Right hindlimb (tissue), 1 donor: ENCODE results near the gene HOXA6.

Source experiments
- DNase-seq: peaks from one replicate; pipeline ENCODE4 v3.0.0-alpha.2; 2018

Gene HOXA6

DNA sequence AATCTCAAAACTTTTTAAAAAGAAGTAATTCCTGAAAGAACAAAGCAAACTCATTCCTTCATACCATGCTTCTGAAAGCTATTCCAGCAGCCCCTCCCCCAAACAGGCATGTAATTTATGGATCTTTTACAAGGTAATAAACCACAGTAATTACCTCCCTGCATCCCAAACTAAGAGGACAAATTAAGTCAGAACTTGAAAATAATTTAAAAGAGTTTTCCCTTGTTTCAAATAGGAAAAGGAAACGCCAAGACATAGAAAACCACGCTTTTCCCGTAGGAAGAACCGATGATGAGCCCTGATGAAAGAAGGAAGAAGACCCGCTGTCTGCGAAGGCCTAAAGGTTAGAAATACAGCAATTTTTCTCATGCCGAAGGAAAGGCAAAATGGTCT lies 25.9 kb downstream of the HOXA6 start:
- no peak for DNase-seq

DNA sequence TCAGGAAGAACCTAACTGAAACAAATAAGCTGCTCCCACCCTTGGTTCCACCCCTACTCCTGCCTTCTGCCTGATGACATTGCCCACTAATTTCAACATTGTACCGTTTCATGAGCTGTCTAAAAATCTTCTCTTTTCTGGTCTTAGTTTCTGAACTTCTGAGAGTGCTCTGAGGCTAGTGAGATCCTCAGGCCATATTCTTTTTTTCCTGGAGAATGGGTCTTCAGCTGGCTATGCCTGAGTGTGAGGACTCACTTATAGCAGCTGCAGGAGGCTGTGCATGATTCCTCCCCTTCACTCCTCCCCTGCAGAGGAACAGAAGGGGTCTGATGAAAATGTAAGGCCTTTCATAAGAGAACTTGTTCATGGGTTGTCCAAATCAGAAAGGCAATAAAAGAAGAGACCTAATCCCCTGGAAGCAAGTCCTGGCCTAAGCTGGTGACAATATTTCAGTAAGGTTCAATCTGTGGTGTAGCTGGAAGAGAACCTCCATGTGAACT lies 28.1 kb downstream of the HOXA6 start:
- DNase-seq, result no peak

DNA sequence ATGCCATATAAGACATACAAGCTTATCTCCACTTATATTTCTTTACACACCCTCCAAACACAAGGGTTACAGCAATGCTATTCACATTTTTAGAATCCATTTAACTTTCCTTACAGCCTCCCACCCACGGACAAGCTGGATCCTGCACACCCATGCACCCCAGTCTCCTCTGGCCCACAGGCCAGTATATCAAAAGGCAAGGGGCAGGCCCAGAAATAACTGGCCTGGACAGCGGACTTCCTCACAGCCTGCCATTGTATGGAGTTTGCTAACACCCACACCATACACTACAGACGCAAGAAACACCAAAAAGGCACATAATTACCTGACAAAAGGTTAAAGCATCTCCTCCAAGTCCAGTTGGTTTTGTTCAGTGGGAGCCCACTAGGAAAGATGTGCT lies 29.0 kb downstream of the HOXA6 start:
- no peak for DNase-seq

DNA sequence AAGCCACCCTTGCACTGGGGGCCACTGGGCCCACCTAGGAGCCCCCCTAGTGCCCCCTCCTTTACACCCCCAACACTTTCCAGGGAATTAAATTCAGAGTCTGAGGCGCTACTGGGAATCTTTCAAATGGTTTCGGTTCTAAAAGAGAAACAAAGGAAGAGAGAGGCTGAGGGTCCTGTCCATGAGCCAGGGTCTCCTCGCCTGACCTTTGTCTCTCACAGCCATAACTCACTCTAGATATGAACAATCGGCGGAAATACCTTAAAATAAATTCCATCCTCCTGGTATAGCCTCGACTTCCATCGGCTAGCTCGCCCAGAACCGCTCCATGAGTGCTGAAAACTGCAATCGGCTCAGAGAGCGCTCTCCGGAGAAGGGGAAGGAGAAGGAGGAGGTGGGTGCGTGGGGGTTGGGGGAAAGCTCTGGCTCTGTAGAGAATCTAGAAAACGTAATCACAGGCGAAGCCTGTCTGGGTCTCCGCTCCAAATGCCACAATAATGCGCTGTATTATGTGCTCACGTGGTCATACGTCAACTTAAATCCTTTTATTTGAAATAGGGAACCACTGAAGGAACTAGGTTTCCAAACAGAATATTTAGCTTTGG lies 29.6 kb downstream of the HOXA6 start:
- DNase-seq, result peak; percentile 23

DNA sequence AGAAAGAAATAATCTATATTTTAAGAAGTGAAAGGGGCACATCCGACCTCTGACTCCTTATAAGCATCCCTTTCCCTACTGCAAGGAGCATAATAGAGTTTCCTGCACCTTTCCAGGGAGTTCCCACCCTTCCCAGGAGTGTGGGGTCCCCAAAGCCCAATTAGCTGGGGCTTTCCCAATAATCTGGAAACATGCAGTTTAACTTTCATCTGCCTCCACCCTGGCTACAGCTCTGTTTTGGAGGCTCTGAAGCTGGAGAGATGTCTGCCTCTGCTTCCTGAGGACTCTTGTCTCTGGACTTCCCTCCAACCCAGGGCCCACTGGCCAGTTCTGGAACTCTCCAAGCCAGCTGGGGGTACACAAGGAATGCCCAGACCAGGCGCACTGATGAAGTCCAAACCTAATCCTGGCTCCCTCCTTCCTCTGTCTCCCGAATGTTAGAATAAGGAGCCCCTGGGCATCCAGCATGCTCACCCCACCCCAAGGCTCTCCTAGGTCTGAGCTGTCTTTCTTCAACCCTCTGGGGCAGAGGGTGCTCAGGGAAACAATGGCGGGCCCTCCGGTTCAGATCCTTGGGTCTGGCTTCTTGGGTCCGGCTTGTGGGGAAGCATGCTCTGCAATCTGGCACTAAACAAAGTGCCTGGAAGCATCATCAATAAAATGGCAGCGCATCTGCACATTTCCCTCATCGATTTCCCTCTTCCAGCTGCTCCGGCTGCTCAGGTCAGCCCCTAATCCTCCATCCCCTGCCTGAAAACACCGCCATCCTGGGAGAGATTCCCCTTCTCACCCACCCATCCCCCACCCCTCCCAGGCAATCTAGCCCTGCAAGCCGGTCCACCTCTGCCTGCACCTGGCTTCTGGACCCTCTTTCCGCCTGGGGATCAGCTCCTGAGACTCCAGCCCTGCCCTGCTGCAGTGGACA lies 30.4 kb downstream of the HOXA6 start:
- DNase-seq, result peak; percentile 23

DNA sequence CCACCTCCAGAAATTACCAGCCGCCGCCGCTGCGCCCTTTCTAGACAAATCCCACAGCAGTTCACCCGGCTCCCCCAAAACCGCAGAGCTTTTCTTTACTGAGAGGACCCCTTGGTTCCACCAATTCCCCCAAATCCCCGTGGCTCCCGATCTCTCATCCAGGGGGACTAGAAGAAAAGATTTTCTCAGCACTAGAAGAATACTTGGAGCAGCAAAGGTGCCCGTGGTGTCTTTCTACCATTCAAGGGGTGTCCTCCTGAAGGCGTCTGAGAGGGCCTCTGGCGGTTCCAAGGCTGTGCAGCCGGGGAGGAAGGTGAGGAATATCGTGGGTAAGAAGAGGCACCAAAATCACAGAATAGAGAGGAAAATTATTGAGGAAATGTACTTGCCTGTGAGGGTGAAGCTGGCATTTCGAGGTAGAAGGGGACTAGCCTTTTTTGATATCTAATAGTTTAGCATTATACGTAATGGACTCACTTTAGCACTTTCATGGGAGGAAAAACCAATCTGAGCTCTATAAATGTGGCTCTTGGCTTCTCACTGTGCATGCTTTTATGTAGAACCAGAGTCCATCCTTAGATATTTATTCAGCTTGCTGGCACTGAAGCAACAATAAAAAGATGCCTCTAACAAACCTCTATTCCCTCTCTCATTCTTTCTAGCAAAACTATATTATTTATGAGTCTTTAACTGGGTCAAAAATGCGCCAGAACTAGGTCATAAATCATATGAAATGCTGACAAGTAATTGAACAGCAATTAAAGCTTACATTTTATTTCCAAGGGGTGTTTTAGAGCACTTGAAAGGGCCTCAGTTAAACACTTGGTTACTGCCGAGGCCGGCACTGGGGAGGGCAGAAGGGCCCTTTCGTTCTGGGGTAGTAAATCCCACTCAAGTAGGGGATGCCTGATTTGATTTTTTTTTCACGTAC lies 31.3 kb downstream of the HOXA6 start:
- peak; percentile 21 for DNase-seq

DNA sequence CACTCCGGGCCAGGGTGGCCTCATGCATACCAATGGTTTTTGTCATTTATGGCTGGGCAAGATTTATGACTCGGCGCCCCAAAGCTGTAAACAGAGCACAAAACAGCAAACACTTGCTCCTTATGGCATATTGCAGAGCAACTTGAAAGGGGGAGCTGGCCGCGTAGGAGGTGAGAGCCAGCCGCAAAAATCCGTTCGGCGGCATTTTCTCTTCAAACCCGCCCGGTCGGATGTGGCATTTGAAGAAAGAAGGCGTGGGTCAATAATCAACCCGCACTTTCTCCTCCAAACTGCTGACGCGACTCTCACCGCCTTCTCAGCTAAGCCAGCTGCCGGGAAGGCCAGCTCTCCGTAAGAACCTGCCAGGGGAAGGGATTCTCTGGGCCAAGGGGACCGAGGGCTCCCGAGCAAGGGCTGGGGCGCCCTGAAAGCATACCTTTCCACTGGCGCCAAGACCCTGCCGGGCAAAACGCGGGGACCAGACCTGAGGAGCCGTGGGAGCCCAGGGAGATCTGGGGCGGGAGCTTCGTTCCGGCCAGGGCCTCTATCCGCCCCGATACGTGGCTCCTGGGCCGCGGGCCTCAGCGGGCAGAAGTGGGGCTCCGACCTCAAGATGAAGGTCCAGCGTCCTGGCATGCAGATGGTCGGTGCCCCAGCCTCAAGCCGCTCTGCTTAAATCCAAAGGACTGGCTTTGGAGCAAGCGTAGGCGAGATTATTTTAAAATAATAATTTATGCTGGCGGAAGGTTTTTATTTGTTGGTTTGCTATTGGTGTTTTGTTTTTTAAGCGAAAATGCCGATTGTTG lies 32.1 kb downstream of the HOXA6 start:
- peak; percentile 46 for DNase-seq

DNA sequence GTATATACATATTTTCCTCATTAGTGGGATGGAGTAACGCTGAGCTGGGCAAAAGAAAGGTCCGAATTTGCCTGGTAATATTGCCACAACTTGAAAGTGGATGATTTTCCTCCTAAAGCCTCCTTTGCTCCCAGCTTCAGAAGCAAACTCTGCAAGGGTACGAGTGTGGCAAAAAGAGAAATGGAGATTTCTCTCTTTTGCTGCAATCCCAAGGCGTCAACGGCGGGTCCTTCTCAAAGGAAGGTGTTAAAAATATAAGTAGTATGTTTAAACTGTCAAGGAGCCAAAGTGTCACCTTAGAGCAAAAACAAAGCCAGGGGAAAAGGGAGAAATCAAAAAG lies 32.7 kb downstream of the HOXA6 start:
- DNase-seq, result no peak

DNA sequence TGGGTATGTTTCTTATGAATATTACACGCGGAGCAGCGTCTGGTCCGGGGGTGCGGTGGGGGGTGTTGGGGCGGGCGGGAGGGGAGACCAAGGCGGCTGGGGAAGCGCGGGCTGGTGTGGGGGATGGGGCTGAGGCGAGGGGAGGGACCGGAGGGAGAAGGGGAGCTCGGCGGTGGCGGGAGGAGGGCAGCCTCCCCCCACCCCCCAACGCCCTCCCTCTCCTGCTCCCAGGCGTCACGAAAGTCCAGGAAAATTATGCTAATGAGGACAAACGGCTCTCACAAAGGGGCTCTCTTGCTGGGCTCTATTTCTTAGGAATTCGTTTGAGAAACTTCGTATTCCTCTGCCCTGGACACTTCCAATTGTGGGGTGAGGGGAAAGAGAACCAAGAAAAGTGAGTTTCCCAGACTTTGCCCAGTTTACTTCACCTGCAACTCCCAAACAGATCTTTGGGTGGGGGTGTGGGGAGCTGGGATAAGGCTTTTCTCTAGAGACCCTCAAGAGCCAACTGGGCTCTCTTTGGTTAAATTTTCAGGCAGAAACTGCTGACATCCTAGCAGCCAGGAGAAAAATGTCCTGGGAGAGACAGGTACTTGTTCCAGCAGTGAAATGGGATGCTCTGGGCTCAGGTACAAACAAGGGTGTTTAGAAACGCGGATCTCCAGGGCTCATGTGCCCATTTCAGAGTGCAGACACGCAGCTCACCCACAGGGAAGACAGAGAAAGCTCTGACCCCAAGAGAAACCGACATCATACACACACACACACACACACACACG lies 33.4 kb downstream of the HOXA6 start:
- peak; percentile 63 for DNase-seq

DNA sequence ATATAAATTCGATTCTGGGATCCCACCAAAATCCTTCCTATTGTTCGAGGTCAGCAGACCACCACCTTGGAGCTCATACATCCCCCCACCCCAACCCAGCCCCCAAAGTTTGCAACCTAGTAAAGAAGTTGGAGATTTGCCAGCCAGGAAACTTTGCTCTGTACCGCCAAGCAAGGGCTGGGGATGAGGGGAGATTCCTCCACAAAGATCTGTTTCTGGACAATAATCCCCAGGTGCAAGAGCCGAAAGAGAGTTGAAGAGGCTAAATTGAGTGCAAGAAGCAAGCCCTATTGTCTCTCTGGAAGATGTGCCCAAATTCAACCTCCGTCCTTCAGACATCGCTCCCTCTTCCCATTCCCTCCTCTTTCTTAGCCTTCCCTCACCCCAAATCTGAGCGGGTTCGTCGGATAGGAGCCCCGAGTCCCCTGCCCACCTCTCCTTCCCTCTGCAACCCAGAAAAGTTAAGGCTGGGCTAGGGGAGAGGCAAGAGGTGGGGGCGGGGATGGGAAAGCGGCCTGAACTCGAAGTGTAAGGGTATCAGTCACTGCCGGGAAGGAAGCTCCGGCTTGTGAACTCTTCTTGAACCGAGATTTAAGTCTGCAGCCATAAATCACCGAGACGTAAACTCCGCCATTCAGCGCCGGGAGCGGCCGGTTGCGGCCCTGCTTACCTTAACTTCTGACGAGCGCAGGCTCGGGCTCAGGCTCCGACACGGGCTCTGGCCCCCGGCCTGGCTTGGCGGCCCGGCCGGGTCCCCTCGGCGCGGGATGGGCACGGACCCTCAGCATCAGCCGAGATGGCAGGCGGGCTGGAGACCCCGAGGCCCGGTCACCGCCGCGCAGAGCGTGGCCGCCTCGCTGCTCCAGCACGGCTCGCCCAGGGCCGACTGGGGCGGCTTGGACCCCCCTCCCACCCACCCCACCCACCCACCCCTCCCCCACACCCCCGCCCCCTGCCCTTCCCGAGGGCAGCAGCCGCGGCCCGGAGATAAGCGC lies 34.3 kb downstream of the HOXA6 start:
- peak; percentile 79 for DNase-seq

DNA sequence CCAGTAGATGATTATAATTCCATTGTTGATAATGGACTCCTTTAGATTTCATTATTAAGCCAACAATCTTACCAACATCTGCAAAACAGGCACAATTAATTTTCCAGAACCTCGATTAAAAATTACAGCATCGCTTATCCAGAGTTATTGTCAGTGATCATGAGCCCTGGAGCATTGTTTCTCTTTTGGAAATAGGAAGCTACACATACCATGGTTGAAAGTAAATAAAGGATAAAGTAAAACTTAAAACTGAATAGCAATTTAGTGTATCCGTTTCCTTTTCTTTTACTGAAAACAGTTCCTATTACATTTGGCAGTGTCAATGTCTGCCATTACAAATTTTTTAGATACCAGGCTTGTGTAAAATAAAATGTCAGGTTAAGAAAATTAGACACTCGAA lies 35.2 kb downstream of the HOXA6 start:
- DNase-seq, result no peak

DNA sequence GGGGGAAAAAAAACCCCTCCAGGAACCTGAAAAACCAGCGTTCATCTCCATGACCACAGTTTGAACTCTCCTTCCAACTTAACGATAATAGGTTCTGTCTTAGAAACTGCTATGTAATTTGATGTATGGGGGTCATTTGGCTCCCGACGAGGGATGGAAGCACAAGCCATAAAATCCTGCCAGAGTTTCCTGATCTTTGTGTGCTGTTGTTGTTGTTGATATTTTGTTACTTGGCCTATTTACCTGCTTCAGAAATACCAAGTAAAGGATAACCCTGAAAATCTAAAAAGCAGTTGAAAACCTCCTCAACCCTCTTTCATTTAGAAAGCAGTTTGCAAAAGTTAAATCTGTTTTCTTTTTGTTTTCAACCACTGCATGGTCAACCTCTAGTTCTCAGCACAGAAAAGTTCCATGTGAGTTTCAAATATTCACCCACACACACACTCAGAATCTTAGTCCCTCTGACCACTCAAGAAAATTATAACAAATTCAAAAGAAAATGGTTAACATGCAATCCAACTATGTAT lies 35.8 kb downstream of the HOXA6 start:
- no peak for DNase-seq

DNA sequence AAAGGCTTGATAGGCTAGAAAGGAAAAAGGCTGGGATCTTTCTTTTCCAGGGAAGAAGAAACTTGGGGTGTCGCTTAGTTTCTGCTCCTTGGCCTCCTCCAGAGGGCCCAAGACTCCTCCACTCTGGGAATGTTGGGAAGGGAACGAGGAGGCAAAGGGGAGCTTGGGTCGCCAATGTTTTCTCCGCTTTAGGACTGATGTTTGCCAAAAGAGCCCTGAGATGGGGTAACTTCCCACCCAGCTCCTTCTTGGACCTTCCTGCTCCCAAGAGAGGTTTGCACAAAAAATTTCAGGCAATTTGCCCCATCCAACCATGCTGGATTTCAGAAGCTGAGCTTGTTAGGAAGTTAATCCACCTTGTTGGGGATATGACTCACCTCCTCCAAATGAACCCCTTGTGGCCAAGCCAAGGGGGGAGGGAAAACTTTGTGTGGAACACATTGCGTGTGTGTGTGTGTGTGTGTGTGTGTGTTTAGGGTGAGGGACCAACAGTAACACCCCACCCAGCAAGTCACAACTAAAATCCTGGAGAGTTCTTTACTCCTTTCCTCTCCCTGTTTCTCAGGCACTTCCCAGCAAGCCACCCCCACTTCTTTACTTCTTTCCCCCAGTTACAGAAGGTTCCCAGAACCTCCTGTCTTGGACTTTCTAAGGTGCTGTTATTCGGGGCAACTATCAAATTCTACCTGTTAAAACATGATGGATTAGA lies 36.4 kb downstream of the HOXA6 start:
- peak; percentile 50 for DNase-seq

DNA sequence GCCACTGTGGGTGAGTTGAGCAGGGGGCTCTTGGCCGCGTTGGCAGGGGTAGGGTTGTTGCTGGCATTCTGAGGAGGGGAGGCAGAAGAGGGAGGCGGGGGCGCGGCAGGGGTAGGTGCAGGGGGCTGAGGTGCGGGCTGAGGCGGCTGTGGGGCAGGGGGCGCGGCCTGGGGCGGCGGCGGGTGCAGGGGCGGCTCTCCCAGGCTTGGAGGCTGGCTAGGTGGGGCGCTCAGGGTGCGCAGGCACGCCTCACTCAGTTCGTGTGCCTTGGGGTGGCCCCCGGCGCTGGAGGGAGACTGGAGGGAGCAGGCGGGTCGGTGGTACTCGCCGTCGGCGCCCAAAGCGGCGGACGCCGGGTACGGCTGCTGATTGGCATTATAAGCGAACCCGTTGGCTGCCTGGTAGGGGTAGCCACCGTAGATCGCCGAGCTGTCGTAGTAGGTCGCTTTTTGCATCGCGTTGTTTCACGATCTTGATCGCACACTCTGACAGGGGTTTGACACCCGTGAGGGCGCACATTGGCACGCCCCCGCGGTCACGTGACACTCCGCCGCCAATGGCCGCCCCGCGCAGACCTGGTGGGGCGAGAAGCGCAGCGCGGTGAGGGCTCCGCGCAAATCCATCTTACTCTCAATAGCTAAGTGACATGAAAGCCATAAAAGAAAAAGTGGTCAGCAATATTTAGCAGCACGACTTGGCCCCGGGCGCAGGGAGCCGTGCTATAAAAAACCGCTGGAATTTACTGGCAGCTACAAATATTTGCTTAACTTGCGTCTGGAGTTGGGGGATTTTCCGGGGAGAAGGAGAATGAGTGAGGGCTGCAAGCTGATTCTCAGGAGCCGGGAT lies 37.2 kb downstream of the HOXA6 start:
- peak; percentile 80 for DNase-seq

DNA sequence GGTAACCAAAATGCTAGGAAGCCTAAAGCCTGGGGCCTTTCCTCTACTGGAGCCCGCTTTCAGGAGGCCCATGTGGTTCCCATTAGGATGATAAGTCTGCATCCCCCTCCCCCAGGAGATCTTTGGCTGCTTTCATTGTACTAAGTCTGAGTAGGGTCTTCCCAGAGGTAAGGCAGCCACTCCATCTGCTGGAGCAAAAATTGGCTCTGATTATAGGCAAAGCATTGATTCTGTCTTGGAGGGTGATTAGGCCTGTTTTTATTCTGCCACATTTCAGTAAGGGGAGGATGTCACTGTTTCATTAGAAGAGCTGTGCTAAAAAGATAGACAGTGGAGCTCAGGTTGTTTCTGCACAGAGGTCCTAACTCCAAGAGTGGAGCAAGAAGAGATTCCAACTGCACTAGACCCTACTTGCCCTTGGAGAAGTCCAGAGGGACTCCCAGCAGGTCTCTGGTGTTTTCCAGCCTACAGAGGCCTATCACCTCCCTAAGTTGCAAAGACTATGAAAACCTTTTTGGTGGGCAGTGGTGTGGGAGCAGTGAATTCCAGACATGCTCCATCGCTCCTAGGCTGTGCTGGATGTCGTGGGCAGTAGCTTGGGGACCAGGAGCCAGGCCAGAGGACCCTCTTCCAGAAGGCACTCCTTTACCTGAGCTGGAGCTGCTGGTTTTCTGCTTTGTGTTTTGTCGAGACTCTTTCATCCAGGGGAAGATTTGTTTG lies 37.9 kb downstream of the HOXA6 start:
- peak; percentile 48 for DNase-seq

DNA sequence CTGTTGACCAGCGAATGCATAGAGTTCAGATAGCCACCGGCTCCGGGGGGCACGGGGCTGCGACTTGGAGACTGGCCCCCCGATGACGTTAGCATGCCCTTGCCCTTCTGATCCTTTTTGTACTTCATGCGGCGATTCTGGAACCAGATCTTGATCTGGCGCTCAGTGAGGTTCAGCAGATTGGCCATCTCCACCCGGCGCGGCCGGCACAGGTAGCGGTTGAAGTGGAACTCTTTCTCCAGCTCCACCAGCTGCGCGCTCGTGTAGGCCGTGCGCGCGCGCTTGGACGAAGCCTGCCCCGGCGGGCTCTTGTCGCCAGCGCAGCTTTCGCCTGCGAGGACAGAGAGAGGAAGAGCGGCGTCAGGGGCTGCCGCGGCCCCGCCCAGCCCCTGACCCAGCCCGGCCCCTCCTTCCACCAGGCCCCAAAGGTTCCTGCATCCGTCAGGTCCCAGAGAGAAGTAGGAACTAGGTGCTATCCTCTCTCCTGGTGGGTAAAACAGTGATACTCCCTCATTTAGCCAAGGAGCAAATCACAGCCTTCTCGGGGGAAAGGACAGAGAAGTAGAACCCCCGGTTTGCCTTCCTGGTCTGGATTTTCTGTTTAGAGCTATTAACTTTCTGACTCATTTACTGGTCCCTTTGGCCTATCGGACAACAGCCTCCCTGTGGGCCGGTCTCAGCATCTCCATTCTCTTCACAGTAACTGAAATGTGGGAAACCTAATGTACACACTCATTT lies 39.0 kb downstream of the HOXA6 start:
- peak; percentile 43 for DNase-seq
